M059J (cell line): ENCODE results near the gene ZNF444. TPM values are rescaled to one million over a fixed set of nuclear protein-coding genes. Genes with fewer than 3 reads are reported as not detected.
A peak's percentile ranks its signal among the peaks of the same experiment; 100 is the strongest.
"Not testable (repeated sequence)": the region's sequence is repeated elsewhere in the genome, so short reads cannot be mapped to it uniquely, and the experiment has no call there.

Source experiments
- DNase-seq: peaks from one replicate; pipeline ENCODE4 v3.0.0-alpha.2; 2012; ENCODE audit warnings: low read depth
- total RNA-seq: library from RNA; depleted of rRNA; stranded (reverse); fragments of >200 nt; shearing (Covaris generic); gene quantifications from 2 replicates; pipeline ENCODE4 v1.2.3, GENCODE V29; 2014; rRNA removed

ZNF444 gene
- total RNA-seq, result 7.8 and 21.2 TPM in 2 replicates

- peak; percentile 99 for DNase-seq
These were observed at the start of gene ZNF444 for GRCh38 chr19:56140583-56141416. ZNF444 (plus strand) TSS chr19:56141287; CDS start chr19:56146912, 5,625 bp downstream.

- DNase-seq, result no peak
These were observed 49.1 kb upstream of the ZNF444 start for GRCh38 chr19:56091751-56092546.

GRCh38 chr19:56092685-56093631 is 48.1 kb upstream of the ZNF444 start:
- no peak for DNase-seq

- no peak for DNase-seq
These were observed 46.6 kb upstream of the ZNF444 start for GRCh38 chr19:56094449-56094848.

GRCh38 chr19:56096665-56097064 is 44.4 kb upstream of the ZNF444 start:
- DNase-seq, result no peak

GRCh38 chr19:56097306-56097705 is 43.8 kb upstream of the ZNF444 start:
- no peak for DNase-seq

- DNase-seq, result no peak
These were observed 43.3 kb upstream of the ZNF444 start for GRCh38 chr19:56097776-56098175.

- DNase-seq, result not testable (repeated sequence)
These were observed 42.9 kb upstream of the ZNF444 start for GRCh38 chr19:56098237-56098636.

- no peak for DNase-seq
These were observed 42.1 kb upstream of the ZNF444 start for GRCh38 chr19:56098731-56099568.

GRCh38 chr19:56099638-56100539 is 41.2 kb upstream of the ZNF444 start:
- DNase-seq, result no peak

GRCh38 chr19:56101095-56101494 is 40.0 kb upstream of the ZNF444 start:
- no peak for DNase-seq

GRCh38 chr19:56101746-56102535 is 39.1 kb upstream of the ZNF444 start:
- DNase-seq, result no peak

GRCh38 chr19:56103027-56103614 is 38.0 kb upstream of the ZNF444 start:
- DNase-seq, result no peak

GRCh38 chr19:56104423-56104822 is 36.7 kb upstream of the ZNF444 start:
- no peak for DNase-seq

GRCh38 chr19:56105090-56105701 is 35.9 kb upstream of the ZNF444 start:
- DNase-seq, result no peak

GRCh38 chr19:56105831-56106396 is 35.2 kb upstream of the ZNF444 start:
- DNase-seq, result not testable (repeated sequence)

- DNase-seq, result no peak
These were observed 34.7 kb upstream of the ZNF444 start for GRCh38 chr19:56106397-56106849.

- no peak for DNase-seq
These were observed 34.1 kb upstream of the ZNF444 start for GRCh38 chr19:56106993-56107392.
